Astrocyte (in vitro differentiated cells and primary cell): ENCODE measurements around the gene VENTX.

Experiments used
- EZH2 ChIP-seq: IDR thresholded peaks from 2 replicates; pipeline ENCODE4 v1.6.1; 2012; ENCODE audit warnings: mild to moderate bottlenecking, low read length, inconsistent platforms; ENCODE audit not compliant: insufficient read depth
- TF ChIP-seq, protein P1 (sequence below): IDR thresholded peaks from 2 replicates; pipeline ENCODE4 v1.5.1; 2011; ENCODE audit warnings: low read depth, mild to moderate bottlenecking, inconsistent platforms, low read length, moderate library complexity; ENCODE audit not compliant: insufficient read depth

DNA sequence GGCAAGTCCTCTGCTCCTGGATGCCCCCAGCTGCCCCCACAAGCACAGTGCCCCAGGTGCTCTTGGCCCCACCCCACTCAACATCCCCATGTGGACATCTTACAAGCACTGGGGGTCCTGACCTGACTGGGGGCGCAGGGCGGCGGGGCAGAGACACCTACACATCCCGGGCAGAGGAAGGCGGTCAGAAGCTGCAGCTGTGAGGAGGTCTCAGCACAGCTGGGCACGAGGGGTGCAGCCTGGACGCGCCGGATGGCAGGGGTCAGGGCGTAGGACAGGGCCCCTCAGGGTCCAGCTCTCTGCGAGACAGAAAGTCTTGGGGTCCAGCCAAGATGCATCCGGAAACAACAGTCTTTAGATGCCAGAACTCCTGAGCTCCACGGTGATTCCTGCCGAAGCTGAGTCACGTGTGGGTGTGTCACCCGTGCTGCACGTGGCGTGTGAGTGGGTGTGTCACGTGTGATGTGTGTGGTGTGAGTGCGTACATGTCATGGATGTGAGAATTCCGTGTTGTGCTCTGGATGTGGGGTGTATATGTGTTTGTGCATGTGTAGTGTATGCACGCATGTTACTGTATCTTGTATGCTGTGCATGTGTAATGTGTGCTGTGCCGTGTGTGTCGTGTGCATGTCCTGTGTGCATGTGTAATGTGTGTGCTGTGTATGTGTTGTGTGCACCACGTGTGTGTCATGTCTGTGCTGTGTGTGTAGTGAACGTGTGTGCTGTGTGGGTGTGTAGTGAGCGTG, 5.1 kb downstream of the VENTX start:
- TF ChIP-seq, protein P1, sequence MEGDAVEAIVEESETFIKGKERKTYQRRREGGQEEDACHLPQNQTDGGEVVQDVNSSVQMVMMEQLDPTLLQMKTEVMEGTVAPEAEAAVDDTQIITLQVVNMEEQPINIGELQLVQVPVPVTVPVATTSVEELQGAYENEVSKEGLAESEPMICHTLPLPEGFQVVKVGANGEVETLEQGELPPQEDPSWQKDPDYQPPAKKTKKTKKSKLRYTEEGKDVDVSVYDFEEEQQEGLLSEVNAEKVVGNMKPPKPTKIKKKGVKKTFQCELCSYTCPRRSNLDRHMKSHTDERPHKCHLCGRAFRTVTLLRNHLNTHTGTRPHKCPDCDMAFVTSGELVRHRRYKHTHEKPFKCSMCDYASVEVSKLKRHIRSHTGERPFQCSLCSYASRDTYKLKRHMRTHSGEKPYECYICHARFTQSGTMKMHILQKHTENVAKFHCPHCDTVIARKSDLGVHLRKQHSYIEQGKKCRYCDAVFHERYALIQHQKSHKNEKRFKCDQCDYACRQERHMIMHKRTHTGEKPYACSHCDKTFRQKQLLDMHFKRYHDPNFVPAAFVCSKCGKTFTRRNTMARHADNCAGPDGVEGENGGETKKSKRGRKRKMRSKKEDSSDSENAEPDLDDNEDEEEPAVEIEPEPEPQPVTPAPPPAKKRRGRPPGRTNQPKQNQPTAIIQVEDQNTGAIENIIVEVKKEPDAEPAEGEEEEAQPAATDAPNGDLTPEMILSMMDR = no peak
- TF ChIP-seq EZH2 = no peak
